Measurements from ENCODE around the gene IRF8. TPM values are rescaled to one million over a fixed set of nuclear protein-coding genes. Genes with fewer than 3 reads are reported as not detected.
A peak's percentile ranks its signal among the peaks of the same experiment; 100 is the strongest.

Gene IRF8
- total and polyA plus RNA-seq, 2 of the 13 experiments (the other 11 are each of a cell fraction or from before 2014, with no cell fraction given), result not detected

DNA sequence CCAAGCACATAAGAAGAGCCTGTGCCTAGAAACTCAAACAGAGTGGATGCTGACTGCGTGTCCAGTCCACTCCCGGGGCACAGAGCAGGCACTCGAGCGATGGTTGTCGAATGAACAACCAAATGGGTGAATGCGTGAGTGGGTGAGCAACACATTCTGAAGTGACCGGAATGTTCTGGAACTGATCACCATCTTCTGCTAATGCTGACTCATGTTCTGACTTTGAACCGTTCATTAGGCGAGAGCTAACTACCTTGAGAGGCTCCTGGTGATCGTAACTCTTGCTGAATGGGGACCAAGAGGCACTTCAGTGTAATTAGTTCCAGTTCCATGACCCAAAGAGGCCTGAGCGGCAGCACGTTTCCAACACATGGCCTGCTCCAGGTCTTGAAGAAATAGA lies 37.9 kb downstream of the IRF8 start:
- H3K27me3 ChIP-seq (ENCODE audit: control insufficient read depth in 1 of 2, insufficient read depth in 2 of 2, low read length in 2 of 2), result peaks cover 3 to 26% of the 10 kb centered on the region in 2 experiments; a peak in 3 of 5 replicates
- WGBS (ENCODE audit: low lambda C conversion rate), result 80% methylated on average over 11 of the region's 12 CpGs
- peaks cover 18% of the 10 kb centered on the region for H3K4me1 ChIP-seq (ENCODE audit: insufficient read depth, low read length)
- no peaks in the 10 kb centered on the region for H3K79me2 ChIP-seq (ENCODE audit: insufficient read depth, low read length)
- no TSS peak for BruUV-seq (replicated peaks)
- FAIRE-seq (no peak), ATAC-seq (no peak), DNase-seq (ENCODE audit: low spot score) (no peak)
- no peak for TF ChIP-seq ZNF781 (CRISPR knock-in tag; IDR thresholded peaks at IDR 0.05; ENCODE audit: borderline replicate concordance, not compliant biosample characterization)
- TF ChIP-seq KLF16 (CRISPR knock-in tag; IDR thresholded peaks at IDR 0.05), result no peak
- TF ChIP-seq, protein P1, sequence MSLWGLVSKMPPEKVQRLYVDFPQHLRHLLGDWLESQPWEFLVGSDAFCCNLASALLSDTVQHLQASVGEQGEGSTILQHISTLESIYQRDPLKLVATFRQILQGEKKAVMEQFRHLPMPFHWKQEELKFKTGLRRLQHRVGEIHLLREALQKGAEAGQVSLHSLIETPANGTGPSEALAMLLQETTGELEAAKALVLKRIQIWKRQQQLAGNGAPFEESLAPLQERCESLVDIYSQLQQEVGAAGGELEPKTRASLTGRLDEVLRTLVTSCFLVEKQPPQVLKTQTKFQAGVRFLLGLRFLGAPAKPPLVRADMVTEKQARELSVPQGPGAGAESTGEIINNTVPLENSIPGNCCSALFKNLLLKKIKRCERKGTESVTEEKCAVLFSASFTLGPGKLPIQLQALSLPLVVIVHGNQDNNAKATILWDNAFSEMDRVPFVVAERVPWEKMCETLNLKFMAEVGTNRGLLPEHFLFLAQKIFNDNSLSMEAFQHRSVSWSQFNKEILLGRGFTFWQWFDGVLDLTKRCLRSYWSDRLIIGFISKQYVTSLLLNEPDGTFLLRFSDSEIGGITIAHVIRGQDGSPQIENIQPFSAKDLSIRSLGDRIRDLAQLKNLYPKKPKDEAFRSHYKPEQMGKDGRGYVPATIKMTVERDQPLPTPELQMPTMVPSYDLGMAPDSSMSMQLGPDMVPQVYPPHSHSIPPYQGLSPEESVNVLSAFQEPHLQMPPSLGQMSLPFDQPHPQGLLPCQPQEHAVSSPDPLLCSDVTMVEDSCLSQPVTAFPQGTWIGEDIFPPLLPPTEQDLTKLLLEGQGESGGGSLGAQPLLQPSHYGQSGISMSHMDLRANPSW (CRISPR knock-in tag; IDR thresholded peaks at IDR 0.05; ENCODE audit: borderline replicate concordance), result no peak
- 0 out of 4 replicates have a peak, but pooled peaks have one; percentile 6 to 24 for TF ChIP-seq MAFK (conservative IDR thresholded peaks at IDR 0.05 in 1 of 2, IDR thresholded peaks at IDR 0.05 in 1 of 2; ENCODE audit: low read length in 2 of 2)
- no peak for TF ChIP-seq ZNF891 (CRISPR knock-in tag; IDR thresholded peaks at IDR 0.05)
- H3K9ac ChIP-seq (ENCODE audit: insufficient read depth, low read depth, low read length), result no peak overlapping the region
- H2AFZ ChIP-seq (ENCODE audit: low read length), result no peak overlapping the region
- H4K20me1 ChIP-seq (ENCODE audit: insufficient read depth, low read length), result no peaks in the 10 kb centered on the region
- no peak overlapping the region for H3K27ac ChIP-seq (ENCODE audit: extremely low read length, insufficient read depth, low read length)
- intact Hi-C loops (cut with micrococcal nuclease; ENCODE audit: unreplicated experiment), result no loop called here
- ChIA-PET CTCF (ENCODE audit: low intra/inter-chr PET ratio, low total read pairs) (no interaction called here), POLR2A (no interaction called here)
- H3K4me3 ChIP-seq (replicated peaks in 1 of 3; ENCODE audit: insufficient read depth in 1 of 3, low read depth in 2 of 3, low read length in 3 of 3), result no peak overlapping the region
- no peaks in the 10 kb centered on the region for H3K9me3 ChIP-seq (ENCODE audit: low read length)
- in situ Hi-C loops (cut with HindIII; ENCODE audit: extremely low pct_ligation_motif_present, low pct_unique_long_range_greater_than_20kb), result no loop called here
- no peaks in the 10 kb centered on the region for H3K36me3 ChIP-seq (replicated peaks in 1 of 2; ENCODE audit: control insufficient read depth in 1 of 2, insufficient read depth in 2 of 2, low read length in 2 of 2)
- H3K4me2 ChIP-seq (ENCODE audit: low read depth, low read length), result no peak overlapping the region

DNA sequence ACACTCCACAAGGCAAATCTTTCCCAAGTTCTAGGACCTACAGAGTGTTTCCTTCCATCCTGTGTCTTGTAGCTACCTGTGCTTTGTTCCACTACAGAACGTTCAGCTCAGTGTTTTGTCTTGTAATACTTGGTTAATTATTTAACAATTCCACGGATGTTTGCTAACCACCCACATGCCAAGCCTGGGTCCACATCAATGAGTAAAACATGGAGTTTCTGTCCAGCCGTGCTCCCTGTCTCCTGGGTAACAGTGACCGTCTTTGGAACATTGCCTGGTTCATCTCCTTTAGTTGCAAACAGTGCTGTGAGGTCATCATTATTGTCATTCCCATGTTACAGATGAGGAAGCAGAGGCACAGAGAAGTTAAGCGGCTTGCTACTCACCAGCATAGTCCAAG lies 41.3 kb downstream of the IRF8 start:
- ATAC-seq (peak; percentile 73), DNase-seq (ENCODE audit: low spot score) (peak; percentile 64), FAIRE-seq (peak; percentile 50)
- Histone ChIP-seq H3K4me2 (ENCODE audit: low read depth, low read length) (peak overlapping the region; percentile 15; the same call in 1 of the 2 replicates), H4K20me1 (ENCODE audit: insufficient read depth, low read length) (no peaks in the 10 kb centered on the region), H3K4me3 (replicated peaks in 1 of 3; ENCODE audit: insufficient read depth in 1 of 3, low read depth in 2 of 3, low read length in 3 of 3) (no peak overlapping the region), H3K27me3 (ENCODE audit: control insufficient read depth in 1 of 2, insufficient read depth in 2 of 2, low read length in 2 of 2) (peaks cover 3 to 12% of the 10 kb centered on the region in 2 experiments; a peak in 3 of 5 replicates), H3K36me3 (replicated peaks in 1 of 2; ENCODE audit: control insufficient read depth in 1 of 2, insufficient read depth in 2 of 2, low read length in 2 of 2) (no peaks in the 10 kb centered on the region), H3K9me3 (ENCODE audit: low read length) (no peaks in the 10 kb centered on the region), H3K27ac (ENCODE audit: extremely low read length, insufficient read depth, low read length) (no peak overlapping the region), H2AFZ (ENCODE audit: low read length) (no peak overlapping the region), H3K9ac (ENCODE audit: insufficient read depth, low read depth, low read length) (no peak overlapping the region), H3K4me1 (ENCODE audit: insufficient read depth, low read length) (peaks cover 25% of the 10 kb centered on the region), H3K79me2 (ENCODE audit: insufficient read depth, low read length) (no peaks in the 10 kb centered on the region)
- ChIA-PET CTCF (ENCODE audit: low intra/inter-chr PET ratio, low total read pairs) (no interaction called here), POLR2A (no interaction called here)
- no TSS peak for BruUV-seq (replicated peaks)
- intact Hi-C loops (cut with micrococcal nuclease; ENCODE audit: unreplicated experiment), result no loop called here
- 20% methylated on average over 5 of the region's 5 CpGs for WGBS (ENCODE audit: low lambda C conversion rate)
- in situ Hi-C loops (cut with HindIII; ENCODE audit: extremely low pct_ligation_motif_present, low pct_unique_long_range_greater_than_20kb), result no loop called here
- no peak for TF ChIP-seq TOE1 (CRISPR knock-in tag; IDR thresholded peaks at IDR 0.05)
- TF ChIP-seq FOXA3 (CRISPR knock-in tag; IDR thresholded peaks at IDR 0.05), result peak; percentile 9; the same call in 1 of the 2 replicates
- TF ChIP-seq ZNF235 (CRISPR knock-in tag; IDR thresholded peaks at IDR 0.05; ENCODE audit: borderline replicate concordance), result no peak
- no peak for TF ChIP-seq ZNF501 (CRISPR knock-in tag; IDR thresholded peaks at IDR 0.05)
- TF ChIP-seq MZF1 (CRISPR knock-in tag; IDR thresholded peaks at IDR 0.05; ENCODE audit: borderline replicate concordance), result no peak
- TF ChIP-seq SOX5 (CRISPR knock-in tag; IDR thresholded peaks at IDR 0.05; ENCODE audit: borderline replicate concordance), result peak; percentile 20; the same call in 1 of the 2 replicates
- peak; percentile 77 for TF ChIP-seq CREB1 (IDR thresholded peaks at IDR 0.05)
- TF ChIP-seq CREB1 (CRISPR knock-in tag; IDR thresholded peaks at IDR 0.05), result no peak
- no peak for TF ChIP-seq ZNF33A (CRISPR knock-in tag; IDR thresholded peaks at IDR 0.05; ENCODE audit: borderline replicate concordance)
- peak; percentile 46; the same call in 1 of the 2 replicates for TF ChIP-seq ZNF644 (CRISPR knock-in tag; IDR thresholded peaks at IDR 0.05; ENCODE audit: low read depth)

Data from HepG2 (cell line).